T-cell (primary cell): ENCODE results near the gene ZNHIT2. TPM values are rescaled to one million over a fixed set of nuclear protein-coding genes. Genes with fewer than 3 reads are reported as not detected.
A peak's percentile ranks its signal among the peaks of the same experiment; 100 is the strongest.

Source experiments
- ATAC-seq, 4 experiments: fragments of 200-7000 bp in 3 of 4; fragments of 150-1000 bp in 1 of 4; cut with Tn5 transposase; replicated peaks in 1 of 4; 1 replicate in 3 of 4; 2 replicates in 1 of 4; pipeline ENCODE4 v1.10.0; 2021; ENCODE audit warnings: moderate library complexity in 3 of 4, mild to moderate bottlenecking in 2 of 4, moderate number of reproducible peaks in 1 of 4
- CTCF ChIA-PET, 2 donors: fragments of 300-600 bp; sonication (Branson Sonifier 250); formaldehyde crosslinking; loops; one replicate each; lab custom pipeline; 2022; ENCODE audit warnings: antibody characterized with exemption in 2 of 2; lab: Charles Lee
- POLR2A ChIA-PET, 2 donors: fragments of 300-600 bp; sonication (Branson Sonifier 250); formaldehyde crosslinking; loops; one replicate each; lab custom pipeline; 2022; ENCODE audit warnings: antibody characterized with exemption in 2 of 2; lab: Charles Lee
- DNase-seq, 35 experiments: peaks; one replicate each; pipeline versions ENCODE4 v3.0.0 to v3.0.0-alpha.2; 2013 to 2023
- H3K27ac ChIP-seq: one replicate; pipeline ENCODE4 v1.5.1; 2013; ENCODE audit warnings: low read length
- H3K27me3 ChIP-seq, 2 experiments: replicated peaks in 1 of 2; 1 replicate in 1 of 2; 2 replicates in 1 of 2; pipeline versions ENCODE4 v1.6.1 to v1.7.0; 2013; ENCODE audit warnings: low read length in 1 of 2, mixed read lengths in 1 of 2; ENCODE audit not compliant: control insufficient read depth in 2 of 2, insufficient read depth in 2 of 2; ENCODE audit errors: extremely low read depth in 1 of 2
- H3K36me3 ChIP-seq, 2 donors: 1 replicate in 1 of 2; 2 replicates in 1 of 2; pipeline versions ENCODE4 v1.6.1 to v1.7.0; 2013; ENCODE audit warnings: low read length in 1 of 2; ENCODE audit not compliant: control insufficient read depth in 2 of 2, insufficient read depth in 1 of 2; ENCODE audit errors: extremely low read depth in 1 of 2
- H3K4me1 ChIP-seq, 2 experiments: 1 replicate in 1 of 2; 2 replicates in 1 of 2; pipeline versions ENCODE4 v1.6.1 to v1.7.0; 2013; ENCODE audit warnings: low read length in 2 of 2, mixed read lengths in 1 of 2; ENCODE audit not compliant: insufficient read depth in 2 of 2, control insufficient read depth in 1 of 2; ENCODE audit errors: extremely low read depth in 1 of 2
- H3K4me3 ChIP-seq, 2 donors: 1 replicate in 1 of 2; 2 replicates in 1 of 2; pipeline versions ENCODE4 v1.5.1 to v1.7.0; 2013; ENCODE audit warnings: mild to moderate bottlenecking in 2 of 2, low read length in 1 of 2, moderate library complexity in 1 of 2; ENCODE audit not compliant: control insufficient read depth in 1 of 2; ENCODE audit errors: extremely low read depth in 1 of 2
- H3K9me3 ChIP-seq: 2 replicates; pipeline ENCODE4 v1.7.0; 2013
- H3K27ac Mint-ChIP-seq, 2 donors: one replicate each; pipeline ENCODE4 v1.8.0; 2020 to 2021; ENCODE audit warnings: mild to moderate bottlenecking in 2 of 2, mixed read lengths in 2 of 2
- H3K27me3 Mint-ChIP-seq, 2 donors: one replicate each; pipeline ENCODE4 v1.8.0; 2021 to 2022; ENCODE audit warnings: mixed read lengths in 2 of 2
- H3K36me3 Mint-ChIP-seq: one replicate; pipeline ENCODE4 v1.8.0; 2021; ENCODE audit warnings: mixed read lengths
- H3K4me1 Mint-ChIP-seq, 3 donors: one replicate each; pipeline ENCODE4 v1.8.0; 2020 to 2022; ENCODE audit warnings: mixed read lengths in 3 of 3, mild to moderate bottlenecking in 1 of 3
- H3K4me3 Mint-ChIP-seq, 3 donors: one replicate each; pipeline ENCODE4 v1.8.0; 2020 to 2022; ENCODE audit warnings: mild to moderate bottlenecking in 3 of 3, mixed read lengths in 3 of 3, moderate library complexity in 3 of 3
- H3K9me3 Mint-ChIP-seq, 3 donors: one replicate each; pipeline ENCODE4 v1.8.0; 2020 to 2022; ENCODE audit warnings: mixed read lengths in 3 of 3
- WGBS: methylation state at CpG from one replicate; pipeline ENCODE4 v1.1.5; 2013; ENCODE audit warnings: missing lambda C conversion rate; ENCODE audit not compliant: insufficient coverage; 5-methylcytosine and 5-hydroxymethylcytosine counted together
- total RNA-seq, 35 experiments: library from RNA in 6 of 35; stranded (reverse) in 6 of 35; fragments of 120-200 nt in 1 of 35; gene quantifications; one replicate each; pipeline versions ENCODE4 v1.2.1 to v1.2.4 and lab custom pipeline; 2013 to 2026

ZNHIT2 gene
- total RNA-seq, 5 donors from 2014 or later (not counting 1 experiment from before 2014, with no cell fraction given): 7.0 to 20.4 (median 18.1) TPM

DNA sequence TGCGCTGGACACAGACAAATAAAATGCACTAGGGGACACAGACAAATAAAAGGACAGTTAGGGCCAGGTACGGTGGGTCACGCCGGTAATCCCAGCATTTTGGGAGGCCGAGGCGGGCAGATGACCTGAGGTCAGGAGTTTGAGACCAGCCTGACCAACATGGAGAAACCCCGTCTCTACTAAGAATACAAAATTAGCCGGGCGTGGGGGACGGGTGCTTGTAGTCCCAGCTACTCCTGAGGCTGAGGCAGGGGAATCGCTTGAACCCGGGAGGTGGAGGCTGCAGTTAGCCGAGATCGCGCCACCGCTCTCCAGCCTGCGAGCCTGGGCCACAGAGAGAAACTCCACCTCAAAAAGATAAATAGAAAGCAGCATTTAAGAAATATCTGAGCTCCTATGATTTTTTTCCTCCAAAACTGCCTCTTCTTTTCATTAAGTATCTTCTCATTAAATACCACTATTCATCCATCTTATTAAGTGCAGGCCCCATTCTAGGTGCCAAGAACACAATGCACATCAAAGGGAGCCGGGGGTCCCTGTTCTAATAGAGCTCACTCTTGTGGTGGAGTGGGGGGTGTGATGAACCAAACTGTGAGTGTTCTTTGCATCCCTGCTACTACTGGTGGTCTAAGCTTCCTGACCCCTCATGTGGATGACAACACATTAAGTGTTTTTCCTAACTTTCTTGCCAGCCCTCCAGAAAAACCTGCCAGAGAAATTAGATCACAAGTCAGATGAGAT lies 766 bp upstream of the ZNHIT2 start:
- no peaks in the 10 kb centered on the region for H3K9me3 Mint-ChIP-seq
- H3K4me3 Mint-ChIP-seq: peak overlapping the region; percentile 86 to 88 (median 87)
- ATAC-seq (no peak), DNase-seq (no peak)
- Histone ChIP-seq H3K27ac (peak overlapping the region; percentile 58), H3K4me1 (peaks cover 16 to 59% of the 10 kb centered on the region in 2 experiments), H3K4me3 (no peak overlapping the region), H3K36me3 (peaks cover 0 to 45% of the 10 kb centered on the region in 2 donors), H3K27me3 (no peaks in the 10 kb centered on the region), H3K9me3 (no peaks in the 10 kb centered on the region)
- H3K27ac Mint-ChIP-seq: peak overlapping the region; percentile 93
- 94% methylated on average over 13 of the region's 18 CpGs for WGBS
- CTCF ChIA-PET: interaction anchor here in 1 of 2 donors (0.5 to 0.6 kb wide), 2 partner anchors 57 to 214 kb away, joined by 3 read pairs; no protein-coding TSS in a partner anchor
- POLR2A ChIA-PET: interaction anchor here (0.6 to 1.7 kb wide), 3 partner anchors 9 to 17 kb away, joined by 4 to 5 read pairs (median 4); partner anchors contain the start of gene SYVN1 (in 1 of the 2)
- no peaks in the 10 kb centered on the region for H3K27me3 Mint-ChIP-seq
- peaks cover 38% of the 10 kb centered on the region for H3K36me3 Mint-ChIP-seq
- H3K4me1 Mint-ChIP-seq: peaks cover 45 to 75% (median 64%) of the 10 kb centered on the region in 3 donors

DNA sequence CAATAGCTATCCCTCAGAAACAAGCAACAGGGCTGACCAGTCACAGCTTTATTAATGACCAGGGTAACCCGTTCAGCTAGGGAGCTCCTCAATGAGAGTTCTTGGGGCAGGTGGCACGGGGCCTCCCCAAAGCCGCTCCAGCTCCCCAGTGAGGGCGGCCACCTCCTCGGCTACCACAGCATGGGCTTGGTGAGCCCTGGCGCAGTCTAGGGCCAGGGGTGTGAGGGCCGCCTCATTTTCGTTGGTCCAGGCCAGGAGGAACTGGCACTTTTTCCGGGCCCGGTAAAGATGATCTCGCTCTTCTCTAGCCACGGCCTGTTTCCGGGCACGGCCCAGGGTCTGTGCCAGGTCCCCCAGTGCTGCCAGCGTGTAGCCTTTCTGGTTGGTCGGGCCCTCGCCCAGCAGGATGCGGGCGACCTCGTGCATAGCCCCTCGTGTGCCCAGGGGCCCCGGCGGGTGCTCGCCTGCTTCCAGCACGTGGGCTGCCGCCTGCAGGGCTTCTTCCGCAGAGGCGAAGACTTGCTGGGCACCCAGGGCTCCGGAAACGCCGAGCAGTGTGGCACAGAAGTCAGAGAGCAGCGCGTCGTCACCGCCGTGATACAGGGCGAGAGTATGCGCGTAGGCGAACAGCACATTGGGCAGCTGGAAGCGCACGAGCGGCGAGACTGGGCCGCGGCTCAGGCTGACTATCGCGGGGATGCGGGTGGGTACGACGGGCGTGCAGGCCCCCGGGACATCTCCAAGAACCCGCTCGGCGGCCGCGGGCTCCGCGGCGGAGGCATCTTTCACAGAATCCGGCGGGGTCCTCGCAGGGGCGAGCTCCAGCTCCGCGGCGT lies 913 bp downstream of the ZNHIT2 start:
- Histone ChIP-seq H3K4me1 (peaks cover 19 to 64% of the 10 kb centered on the region in 2 experiments), H3K27ac (peak overlapping the region; percentile 83), H3K36me3 (peaks cover 0 to 45% of the 10 kb centered on the region in 2 donors), H3K9me3 (no peaks in the 10 kb centered on the region), H3K27me3 (no peaks in the 10 kb centered on the region), H3K4me3 (peak overlapping the region; percentile 73 to 80)
- Mint-ChIP-seq H3K27ac (peak overlapping the region; percentile 90 to 92), H3K4me1 (peaks cover 38 to 69% (median 61%) of the 10 kb centered on the region in 3 donors), H3K36me3 (peaks cover 29% of the 10 kb centered on the region), H3K9me3 (no peaks in the 10 kb centered on the region), H3K27me3 (no peaks in the 10 kb centered on the region), H3K4me3 (peak overlapping the region; percentile 86 to 87 (median 86))
- CTCF ChIA-PET: no interaction called here
- POLR2A ChIA-PET: interaction anchor here in 1 of 2 donors (1.7 kb wide), 1 partner anchor 19 kb away, joined by 4 read pairs; no protein-coding TSS in a partner anchor
- ATAC-seq: peak; percentile 10 to 21 (median 14)
- peak in 33 of 35 experiments; percentile 37 to 75 (median 63) for DNase-seq
- WGBS: 17% methylated on average over 68 of the region's 68 CpGs

DNA sequence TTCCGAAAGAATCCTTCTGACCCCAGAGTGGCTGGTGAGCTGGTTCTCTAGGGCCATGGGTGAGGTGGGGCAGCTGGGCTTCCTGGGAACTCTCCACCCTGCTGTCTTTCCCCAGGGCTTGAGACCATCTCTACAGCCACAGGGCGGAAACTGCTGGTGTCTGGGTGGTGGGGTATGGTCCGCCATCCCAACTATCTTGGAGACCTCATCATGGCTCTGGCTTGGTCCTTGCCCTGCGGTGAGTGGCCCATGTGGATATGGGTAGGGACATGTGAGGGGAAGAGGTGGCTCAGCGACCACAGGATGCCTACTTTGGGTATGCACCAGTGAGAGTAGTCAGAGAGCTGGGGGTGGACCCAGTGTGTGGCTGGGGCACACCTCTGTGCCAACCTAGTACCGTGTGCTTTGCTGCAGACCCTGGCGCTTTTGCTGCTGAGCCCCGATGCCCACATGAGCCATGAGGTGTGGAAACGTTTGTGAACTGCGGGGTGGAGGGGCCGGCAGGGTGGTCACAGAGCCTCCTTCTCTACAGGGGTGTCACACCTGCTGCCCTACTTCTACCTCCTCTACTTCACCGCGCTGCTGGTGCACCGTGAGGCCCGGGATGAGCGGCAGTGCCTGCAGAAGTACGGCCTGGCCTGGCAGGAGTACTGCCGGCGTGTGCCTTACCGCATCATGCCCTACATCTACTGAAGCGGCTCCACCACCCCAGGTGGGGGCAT lies 2.0 kb downstream of the ZNHIT2 start:
- Mint-ChIP-seq H3K36me3 (peaks cover 21% of the 10 kb centered on the region), H3K4me3 (peak overlapping the region; percentile 39 to 87 (median 86)), H3K9me3 (no peaks in the 10 kb centered on the region), H3K4me1 (peaks cover 41 to 71% (median 62%) of the 10 kb centered on the region in 3 donors), H3K27me3 (no peaks in the 10 kb centered on the region), H3K27ac (peak overlapping the region; percentile 49 to 92)
- DNase-seq: no peak
- Histone ChIP-seq H3K27ac (no peak overlapping the region), H3K9me3 (no peaks in the 10 kb centered on the region), H3K4me1 (peaks cover 14 to 64% of the 10 kb centered on the region in 2 experiments), H3K27me3 (no peaks in the 10 kb centered on the region), H3K36me3 (peaks cover 0 to 38% of the 10 kb centered on the region in 2 donors), H3K4me3 (no peak overlapping the region)
- CTCF ChIA-PET: no interaction called here
- WGBS: 96% methylated on average over 15 of the region's 21 CpGs
- POLR2A ChIA-PET: no interaction called here
- ATAC-seq: no peak

DNA sequence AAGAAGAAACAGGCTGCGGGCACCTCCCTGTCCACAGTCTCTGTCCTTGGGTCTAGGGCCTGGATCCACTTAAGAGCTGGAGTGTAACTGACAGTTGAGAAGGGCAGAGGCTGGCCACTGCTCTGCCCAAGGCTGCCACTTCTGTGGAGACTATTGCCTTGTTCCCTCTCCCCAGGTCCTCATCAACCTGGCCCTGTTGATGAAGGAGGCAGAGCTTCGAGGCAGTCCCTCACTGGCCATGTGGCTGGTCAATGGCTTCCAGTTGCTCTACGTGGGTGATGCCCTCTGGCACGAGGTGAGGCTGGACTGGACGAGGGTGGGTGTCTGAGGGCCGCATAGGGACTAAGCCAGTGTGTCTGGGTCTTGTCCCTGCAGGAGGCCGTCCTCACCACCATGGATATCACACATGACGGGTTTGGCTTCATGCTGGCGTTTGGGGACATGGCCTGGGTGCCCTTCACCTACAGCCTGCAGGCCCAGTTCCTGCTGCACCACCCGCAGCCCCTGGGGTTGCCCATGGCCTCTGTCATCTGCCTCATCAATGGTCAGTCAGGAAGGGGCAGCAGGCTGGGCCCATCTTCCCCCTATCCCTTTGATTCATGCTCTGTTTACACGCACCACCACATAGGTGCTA lies 2.8 kb downstream of the ZNHIT2 start:
- 93% methylated on average over 11 of the region's 11 CpGs for whole genome bisulfite sequencing
- peak overlapping the region in 1 of 3 donors; percentile 100 for H3K4me3 Mint-ChIP-seq
- H3K9me3 Mint-ChIP-seq: no peaks in the 10 kb centered on the region
- no peaks in the 10 kb centered on the region for H3K27me3 ChIP-seq
- POLR2A ChIA-PET: no interaction called here
- peaks cover 46 to 69% (median 60%) of the 10 kb centered on the region in 3 donors for H3K4me1 Mint-ChIP-seq
- H3K27me3 Mint-ChIP-seq: no peaks in the 10 kb centered on the region
- peaks cover 16% of the 10 kb centered on the region for H3K36me3 Mint-ChIP-seq
- no peaks in the 10 kb centered on the region for H3K9me3 ChIP-seq
- CTCF ChIA-PET: no interaction called here
- DNase-seq (no peak), ATAC-seq (no peak)
- peaks cover 14 to 71% of the 10 kb centered on the region in 2 experiments for H3K4me1 ChIP-seq
- no peak overlapping the region for H3K4me3 ChIP-seq
- H3K36me3 ChIP-seq: peaks cover 0 to 34% of the 10 kb centered on the region in 2 donors
- no peak overlapping the region for H3K27ac ChIP-seq
- peak overlapping the region in 1 of 2 donors; percentile 92 for H3K27ac Mint-ChIP-seq

DNA sequence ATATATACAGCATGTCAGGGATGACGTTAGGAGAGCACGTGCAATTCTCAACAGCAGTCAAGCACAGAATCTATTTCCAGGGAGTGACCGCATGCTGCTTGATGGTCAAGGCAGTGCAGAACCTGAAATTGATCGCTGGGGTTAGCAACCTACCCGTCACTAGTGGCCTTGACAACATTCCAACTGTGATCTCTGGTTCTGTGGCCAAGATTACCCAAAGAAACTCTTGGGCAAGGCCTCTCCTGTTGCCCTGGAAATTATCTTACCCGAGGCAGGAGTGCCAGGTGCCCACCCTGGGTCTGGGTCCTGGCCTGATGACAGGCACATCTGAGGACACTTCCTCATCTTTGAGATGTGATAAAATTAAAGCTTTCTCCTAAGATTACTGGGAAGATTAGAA lies 3.7 kb downstream of the ZNHIT2 start:
- Mint-ChIP-seq H3K27me3 (no peaks in the 10 kb centered on the region), H3K4me1 (peaks cover 45 to 66% (median 59%) of the 10 kb centered on the region in 3 donors), H3K36me3 (peaks cover 12% of the 10 kb centered on the region), H3K9me3 (no peaks in the 10 kb centered on the region), H3K4me3 (peak overlapping the region; percentile 13 to 100 (median 84)), H3K27ac (peak overlapping the region; percentile 74 to 87)
- H3K27me3 ChIP-seq: no peaks in the 10 kb centered on the region
- ChIA-PET POLR2A (interaction anchor here in 1 of 2 donors (1.2 kb wide), 1 partner anchor 8 kb away, joined by 5 read pairs; the partner anchor contains the start of genes FAU and MRPL49), CTCF (interaction anchor here in 1 of 2 donors (1.6 kb wide), 1 partner anchor 8 kb away, joined by 8 read pairs; the partner anchor contains the start of genes FAU and MRPL49)
- peaks cover 14 to 71% of the 10 kb centered on the region in 2 experiments for H3K4me1 ChIP-seq
- H3K27ac ChIP-seq: no peak overlapping the region
- H3K36me3 ChIP-seq: peaks cover 0 to 34% of the 10 kb centered on the region in 2 donors
- no peaks in the 10 kb centered on the region for H3K9me3 ChIP-seq
- 98% methylated on average over 6 of the region's 6 CpGs for WGBS
- no peak overlapping the region for H3K4me3 ChIP-seq
- DNase-seq (no peak), ATAC-seq (no peak)
